H9 (cell line): Measurements from ENCODE around the gene EPHA10. TPM values are rescaled to one million over a fixed set of nuclear protein-coding genes. Genes with fewer than 3 reads are reported as not detected.

Source experiments
- DNase-seq: peaks from one replicate; pipeline ENCODE4 v3.0.0-alpha.2; 2017
- H2AFZ ChIP-seq: one replicate; pipeline ENCODE4 v1.6.1; 2013; ENCODE audit warnings: mild to moderate bottlenecking, low read length, control low read depth, moderate library complexity
- H2AK5ac ChIP-seq: 2 replicates; pipeline ENCODE4 v1.6.1; 2013; ENCODE audit warnings: low read length, control low read depth, mixed read lengths; ENCODE audit not compliant: insufficient read length
- H2BK120ac ChIP-seq: one replicate; pipeline ENCODE4 v1.6.1; 2013; ENCODE audit warnings: low read depth, mild to moderate bottlenecking, low read length, control low read depth, inconsistent platforms; ENCODE audit not compliant: poor library complexity, severe bottlenecking
- H2BK12ac ChIP-seq: 2 replicates; pipeline ENCODE4 v1.6.1; 2013; ENCODE audit warnings: low read length, control low read depth, mixed read lengths, low read depth; ENCODE audit not compliant: insufficient read length
- H2BK15ac ChIP-seq: 2 replicates; pipeline ENCODE4 v1.6.1; 2013; ENCODE audit warnings: low read depth, low read length, control low read depth
- H2BK20ac ChIP-seq: one replicate; pipeline ENCODE4 v1.6.1; 2013; ENCODE audit warnings: low read depth, mild to moderate bottlenecking, low read length, control low read depth, inconsistent platforms; ENCODE audit not compliant: poor library complexity, severe bottlenecking
- H2BK5ac ChIP-seq: 2 replicates; pipeline ENCODE4 v1.6.1; 2013; ENCODE audit warnings: low read length, control low read depth, mixed read lengths; ENCODE audit not compliant: insufficient read length
- H3K14ac ChIP-seq: 2 replicates; pipeline ENCODE4 v1.6.1; 2013; ENCODE audit warnings: low read length, control low read depth; ENCODE audit not compliant: insufficient read depth
- H3K18ac ChIP-seq: 2 replicates; pipeline ENCODE4 v1.6.1; 2013; ENCODE audit warnings: low read depth, mild to moderate bottlenecking, mixed read lengths, low read length, control low read depth; ENCODE audit not compliant: insufficient read length
- H3K23ac ChIP-seq: 2 replicates; pipeline ENCODE4 v1.6.1; 2013; ENCODE audit warnings: low read length, control low read depth, mixed read lengths, low read depth; ENCODE audit not compliant: insufficient read length
- H3K23me2 ChIP-seq: 2 replicates; pipeline ENCODE4 v1.6.1; 2013; ENCODE audit warnings: low read depth, mild to moderate bottlenecking, mixed read lengths, low read length, control low read depth; ENCODE audit not compliant: insufficient read length, poor library complexity, severe bottlenecking
- H3K27ac ChIP-seq: 2 replicates; pipeline ENCODE4 v1.5.1; 2013; ENCODE audit warnings: low read length, control low read depth, mixed read lengths, low read depth; ENCODE audit not compliant: insufficient read length
- H3K27me3 ChIP-seq: 2 replicates; pipeline ENCODE4 v1.6.1; 2013; ENCODE audit warnings: low read length, control low read depth, inconsistent platforms; ENCODE audit not compliant: insufficient read depth
- H3K4ac ChIP-seq: 2 replicates; pipeline ENCODE4 v1.6.1; 2013; ENCODE audit warnings: low read depth, mild to moderate bottlenecking, control low read depth, inconsistent platforms, low read length, moderate library complexity
- H3K4me1 ChIP-seq: 2 replicates; pipeline ENCODE4 v1.6.1; 2013; ENCODE audit warnings: low read length, control low read depth, inconsistent platforms; ENCODE audit not compliant: insufficient read depth
- H3K4me2 ChIP-seq: 2 replicates; pipeline ENCODE4 v1.6.1; 2013; ENCODE audit warnings: low read length, control low read depth, mixed read lengths; ENCODE audit not compliant: insufficient read length, insufficient read depth
- H3K56ac ChIP-seq: 2 replicates; pipeline ENCODE4 v1.6.1; 2013; ENCODE audit warnings: low read depth, mild to moderate bottlenecking, mixed read lengths, low read length, control low read depth; ENCODE audit not compliant: insufficient read length
- H3K79me1 ChIP-seq: 2 replicates; pipeline ENCODE4 v1.6.1; 2013; ENCODE audit warnings: low read depth, mild to moderate bottlenecking, moderate library complexity, low read length, control low read depth, inconsistent platforms; ENCODE audit not compliant: insufficient read depth, poor library complexity, severe bottlenecking
- H3K79me2 ChIP-seq: 2 replicates; pipeline ENCODE4 v1.6.1; 2013; ENCODE audit warnings: low read length, control low read depth, inconsistent platforms; ENCODE audit not compliant: insufficient read depth
- H3K9ac ChIP-seq: 2 replicates; pipeline ENCODE4 v1.6.1; 2013; ENCODE audit warnings: low read length, control low read depth, mixed read lengths; ENCODE audit not compliant: insufficient read length; ENCODE audit errors: extremely low read depth
- H3K9me3 ChIP-seq: one replicate; pipeline ENCODE4 v1.6.1; 2013; ENCODE audit warnings: low read depth, low read length, inconsistent platforms; ENCODE audit not compliant: control insufficient read depth
- H3T11ph ChIP-seq: one replicate; pipeline ENCODE4 v1.6.1; 2013; ENCODE audit warnings: mild to moderate bottlenecking, low read length, control low read depth, inconsistent platforms
- H4K20me1 ChIP-seq: one replicate; pipeline ENCODE4 v1.6.1; 2013; ENCODE audit not compliant: control insufficient read depth, insufficient read length, insufficient read depth
- H4K5ac ChIP-seq: 2 replicates; pipeline ENCODE4 v1.6.1; 2013; ENCODE audit warnings: low read depth, mild to moderate bottlenecking, mixed read lengths, low read length, control low read depth; ENCODE audit not compliant: insufficient read length
- H4K8ac ChIP-seq: replicated peaks from 2 replicates; pipeline ENCODE4 v1.6.1; 2013; ENCODE audit warnings: low read length, control low read depth, mixed read lengths, low read depth; ENCODE audit not compliant: insufficient read length
- H4K91ac ChIP-seq: 2 replicates; pipeline ENCODE4 v1.6.1; 2013; ENCODE audit warnings: low read depth, mild to moderate bottlenecking, moderate library complexity, mixed read lengths, low read length, control low read depth; ENCODE audit not compliant: insufficient read length
- H3K27ac Mint-ChIP-seq, 3 experiments: 2 replicates in 2 of 3; 3 replicates in 1 of 3; pipeline ENCODE4 v1.8.0; 2020 to 2021; ENCODE audit warnings: mixed read lengths in 3 of 3, mild to moderate bottlenecking in 1 of 3, moderate library complexity in 1 of 3
- H3K27me3 Mint-ChIP-seq: 2 replicates; pipeline ENCODE4 v1.8.0; 2021; ENCODE audit warnings: low read depth, mild to moderate bottlenecking, moderate library complexity, mixed read lengths
- H3K36me3 Mint-ChIP-seq, 3 experiments: 2 replicates in 2 of 3; 3 replicates in 1 of 3; pipeline ENCODE4 v1.8.0; 2020 to 2021; ENCODE audit warnings: low read depth in 3 of 3, mixed read lengths in 3 of 3; ENCODE audit not compliant: insufficient read depth in 1 of 3
- H3K4me1 Mint-ChIP-seq, 2 experiments: 2 replicates each; pipeline ENCODE4 v1.8.0; 2020; ENCODE audit warnings: mixed read lengths in 2 of 2
- H3K4me3 Mint-ChIP-seq, 2 experiments: 2 replicates in 1 of 2; 3 replicates in 1 of 2; pipeline ENCODE4 v1.8.0; 2020 to 2021; ENCODE audit warnings: mild to moderate bottlenecking in 2 of 2, mixed read lengths in 2 of 2, moderate library complexity in 1 of 2
- H3K9me3 Mint-ChIP-seq, 2 experiments: 2 replicates in 1 of 2; 3 replicates in 1 of 2; pipeline ENCODE4 v1.8.0; 2020; ENCODE audit warnings: mild to moderate bottlenecking in 2 of 2, mixed read lengths in 2 of 2, moderate library complexity in 1 of 2
- WGBS: extraction: QIAGEN DNeasy Blood & Tissue Kit; methylation state at CpG from one replicate; pipeline ENCODE4 v1.1.7; 2013; ENCODE audit warnings: missing lambda C conversion rate, low lambda C conversion rate, mixed read lengths; ENCODE audit not compliant: insufficient read length; ENCODE audit errors: extremely low coverage; 5-methylcytosine and 5-hydroxymethylcytosine counted together
- total RNA-seq: library from RNA; stranded (reverse); gene quantifications from 2 replicates; pipeline ENCODE4 v1.2.1, GENCODE V29; 2021
- TF ChIP-seq, protein P1 (sequence below): fragments of 200-600 bp; sonication (generic); conservative IDR thresholded peaks from 3 replicates; pipeline ENCODE4 v1.8.0; 2021; ENCODE audit warnings: antibody characterized with exemption, mild to moderate bottlenecking

The EPHA10 gene
- total RNA-seq, 1 experiment from 2014 or later, result 0.96 TPM

DNA sequence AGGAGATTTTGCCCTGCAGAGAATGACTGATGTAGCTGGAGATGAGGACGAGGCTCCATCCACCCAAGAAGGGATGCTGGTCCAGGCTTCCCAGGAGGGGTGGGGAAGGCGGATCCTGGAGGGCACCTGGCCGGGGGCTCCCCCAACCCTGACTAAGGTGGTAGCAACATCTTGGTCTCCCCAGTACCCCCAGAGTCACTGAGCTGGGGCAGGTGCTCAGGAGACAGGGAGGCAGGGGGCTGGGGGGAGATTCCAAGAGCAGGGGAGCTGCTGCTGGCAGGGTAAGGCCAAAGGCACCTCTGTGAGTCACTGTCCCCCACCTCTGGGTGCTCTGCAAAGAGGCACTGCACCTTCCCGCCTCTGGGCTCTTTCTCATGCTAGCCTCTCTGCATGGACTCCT lies 48.6 kb downstream of the EPHA10 start:
- no peak overlapping the region for H3K27ac ChIP-seq
- H4K91ac ChIP-seq, result no peak overlapping the region
- H2BK12ac ChIP-seq, result no peak overlapping the region
- no peak overlapping the region for H3K23ac ChIP-seq
- H3K18ac ChIP-seq, result no peak overlapping the region
- H3K14ac ChIP-seq, result no peak overlapping the region
- no peaks in the 10 kb centered on the region for H3K36me3 Mint-ChIP-seq
- DNase-seq, result no peak
- H3K4me1 ChIP-seq, result no peaks in the 10 kb centered on the region
- TF ChIP-seq, protein P1, sequence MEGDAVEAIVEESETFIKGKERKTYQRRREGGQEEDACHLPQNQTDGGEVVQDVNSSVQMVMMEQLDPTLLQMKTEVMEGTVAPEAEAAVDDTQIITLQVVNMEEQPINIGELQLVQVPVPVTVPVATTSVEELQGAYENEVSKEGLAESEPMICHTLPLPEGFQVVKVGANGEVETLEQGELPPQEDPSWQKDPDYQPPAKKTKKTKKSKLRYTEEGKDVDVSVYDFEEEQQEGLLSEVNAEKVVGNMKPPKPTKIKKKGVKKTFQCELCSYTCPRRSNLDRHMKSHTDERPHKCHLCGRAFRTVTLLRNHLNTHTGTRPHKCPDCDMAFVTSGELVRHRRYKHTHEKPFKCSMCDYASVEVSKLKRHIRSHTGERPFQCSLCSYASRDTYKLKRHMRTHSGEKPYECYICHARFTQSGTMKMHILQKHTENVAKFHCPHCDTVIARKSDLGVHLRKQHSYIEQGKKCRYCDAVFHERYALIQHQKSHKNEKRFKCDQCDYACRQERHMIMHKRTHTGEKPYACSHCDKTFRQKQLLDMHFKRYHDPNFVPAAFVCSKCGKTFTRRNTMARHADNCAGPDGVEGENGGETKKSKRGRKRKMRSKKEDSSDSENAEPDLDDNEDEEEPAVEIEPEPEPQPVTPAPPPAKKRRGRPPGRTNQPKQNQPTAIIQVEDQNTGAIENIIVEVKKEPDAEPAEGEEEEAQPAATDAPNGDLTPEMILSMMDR, result no peak
- no peaks in the 10 kb centered on the region for H3K27me3 ChIP-seq
- H3K23me2 ChIP-seq, result no peaks in the 10 kb centered on the region
- no peak overlapping the region for H2BK15ac ChIP-seq
- peak overlapping the region in 1 of 3 experiments; percentile 25; a peak in 1 of 7 replicates for H3K27ac Mint-ChIP-seq
- H2AK5ac ChIP-seq, result no peak overlapping the region
- no peaks in the 10 kb centered on the region for H3K9me3 Mint-ChIP-seq
- H3K9ac ChIP-seq, result no peak overlapping the region
- H3K4ac ChIP-seq, result no peak overlapping the region
- H4K5ac ChIP-seq, result no peak overlapping the region
- no peak overlapping the region for H3T11ph ChIP-seq
- peaks cover 2% of the 10 kb centered on the region for H3K27me3 Mint-ChIP-seq
- H3K9me3 ChIP-seq, result no peaks in the 10 kb centered on the region
- H2BK5ac ChIP-seq, result no peak overlapping the region
- no peak overlapping the region for H2BK20ac ChIP-seq
- no peak overlapping the region for H2AFZ ChIP-seq
- no peak overlapping the region for H3K4me2 ChIP-seq
- no peak overlapping the region for H3K56ac ChIP-seq
- H4K20me1 ChIP-seq, result no peaks in the 10 kb centered on the region
- no peak overlapping the region for H3K4me3 Mint-ChIP-seq
- no peaks in the 10 kb centered on the region for H3K4me1 Mint-ChIP-seq
- no peak overlapping the region for H2BK120ac ChIP-seq
- no peaks in the 10 kb centered on the region for H3K79me1 ChIP-seq
- H4K8ac ChIP-seq, result no peak overlapping the region
- WGBS, result no CpG with 5 or more reads among the region's 4 CpGs
- no peaks in the 10 kb centered on the region for H3K79me2 ChIP-seq
